CD4-positive, alpha-beta T cell (primary cell): ENCODE results near the gene OAS2. TPM values are rescaled to one million over a fixed set of nuclear protein-coding genes. Genes with fewer than 3 reads are reported as not detected.

Source experiments
- ATAC-seq: fragments of 200-7000 bp; cut with Tn5 transposase; one replicate; pipeline ENCODE4 v1.10.0; 2022; ENCODE audit warnings: mild to moderate bottlenecking; ENCODE audit not compliant: poor library complexity
- CTCF ChIA-PET: fragments of 350-600 bp; sonication (Branson Sonifier 250); formaldehyde crosslinking; loops from one replicate; lab custom pipeline; 2021; ENCODE audit warnings: antibody characterized with exemption, inconsistent platforms; lab: Charles Lee
- POLR2A ChIA-PET: fragments of 350-600 bp; sonication (Branson Sonifier 250); formaldehyde crosslinking; loops from one replicate; lab custom pipeline; 2021; ENCODE audit warnings: antibody characterized with exemption, inconsistent platforms; lab: Charles Lee
- DNase-seq, 14 experiments: peaks; one replicate each; pipeline ENCODE4 v3.0.0-alpha.2; 2013 to 2020; ENCODE audit warnings: mixed read lengths in 2 of 14
- H3K27ac ChIP-seq, 2 donors: one replicate each; pipeline versions ENCODE4 v1.5.1 to v1.7.0; 2013; ENCODE audit warnings: low read length in 2 of 2, low read depth in 1 of 2, mild to moderate bottlenecking in 1 of 2
- H3K27me3 ChIP-seq, 2 experiments: 1 replicate in 1 of 2; 2 replicates in 1 of 2; pipeline versions ENCODE4 v1.6.1 to v1.7.0; 2013; ENCODE audit warnings: low read length in 2 of 2, control low read depth in 1 of 2, mild to moderate bottlenecking in 1 of 2, moderate library complexity in 1 of 2; ENCODE audit not compliant: insufficient read depth in 2 of 2, control insufficient read depth in 1 of 2
- H3K36me3 ChIP-seq: one replicate; pipeline ENCODE4 v1.6.1; 2013; ENCODE audit warnings: low read length, control low read depth; ENCODE audit not compliant: insufficient read depth
- H3K4me1 ChIP-seq: one replicate; pipeline ENCODE4 v1.6.1; 2013; ENCODE audit warnings: low read length, control low read depth; ENCODE audit not compliant: insufficient read depth
- H3K4me3 ChIP-seq: one replicate; pipeline ENCODE4 v1.5.1; 2013; ENCODE audit warnings: mild to moderate bottlenecking, low read length, moderate library complexity
- H3K9me3 ChIP-seq, 2 experiments: 1 replicate in 1 of 2; 2 replicates in 1 of 2; pipeline versions ENCODE4 v1.6.1 to v1.7.0; 2013; ENCODE audit warnings: low read length in 2 of 2, mild to moderate bottlenecking in 2 of 2, control low read depth in 1 of 2, moderate library complexity in 1 of 2; ENCODE audit not compliant: control insufficient read depth in 1 of 2, insufficient read depth in 1 of 2
- H3K27ac Mint-ChIP-seq: one replicate; pipeline ENCODE4 v1.8.0; 2020; ENCODE audit warnings: mixed read lengths
- H3K27me3 Mint-ChIP-seq: one replicate; pipeline ENCODE4 v1.8.0; 2021; ENCODE audit warnings: mixed read lengths
- H3K36me3 Mint-ChIP-seq: one replicate; pipeline ENCODE4 v1.8.0; 2021; ENCODE audit warnings: low read depth, mixed read lengths
- H3K4me1 Mint-ChIP-seq: one replicate; pipeline ENCODE4 v1.8.0; 2021; ENCODE audit warnings: low read depth, mixed read lengths
- H3K4me3 Mint-ChIP-seq: one replicate; pipeline ENCODE4 v1.8.0; 2020; ENCODE audit warnings: mild to moderate bottlenecking, mixed read lengths
- H3K9me3 Mint-ChIP-seq: one replicate; pipeline ENCODE4 v1.8.0; 2020; ENCODE audit warnings: mixed read lengths
- CTCF ChIP-seq: fragments of 200-600 bp; IDR thresholded peaks from one replicate; pipeline ENCODE4 v1.8.0; 2022; ENCODE audit warnings: antibody characterized with exemption, mild to moderate bottlenecking
- intact Hi-C, 2 experiments: fragments of 100-400 bp; cut with DNase I in 1 of 2; cut with micrococcal nuclease in 1 of 2; formaldehyde crosslinking; loops; one replicate each; pipeline versions ENCODE4 v1.15.1 to v1.9.0; 2023 to 2025; cut with DNase I, micrococcal nuclease
- total RNA-seq, 174 experiments: library from RNA in 2 of 174; stranded (reverse) in 2 of 174; gene quantifications; one replicate each; pipeline ENCODE4 v1.2.3 and lab custom pipeline; 2021 to 2026

OAS2 gene
- total RNA-seq, 2 experiments from 2014 or later: 15.0 to 16.2 TPM

DNA sequence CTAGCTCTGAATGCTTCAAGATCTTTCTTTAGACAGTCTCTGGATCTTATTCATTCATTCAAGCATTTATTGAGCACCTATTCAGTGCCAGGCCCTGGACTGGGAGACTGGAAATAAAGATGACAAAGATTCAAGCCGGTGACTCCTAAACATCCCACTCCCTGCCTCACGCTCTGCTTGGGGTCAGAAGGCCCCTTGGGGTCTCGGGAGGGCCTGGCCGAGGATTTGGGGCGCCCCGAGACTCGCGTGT is 78.0 kb downstream of the OAS2 start:
- Mint-ChIP-seq H3K4me3 (peak overlapping the region; percentile 90), H3K9me3 (no peaks in the 10 kb centered on the region), H3K36me3 (peaks cover 4% of the 10 kb centered on the region), H3K27me3 (no peaks in the 10 kb centered on the region), H3K27ac (peak overlapping the region; percentile 79), H3K4me1 (peaks cover 37% of the 10 kb centered on the region)
- Histone ChIP-seq H3K4me3 (peak overlapping the region; percentile 67), H3K27ac (peak overlapping the region in 1 of 2 donors; percentile 9), H3K27me3 (no peaks in the 10 kb centered on the region), H3K9me3 (no peaks in the 10 kb centered on the region), H3K4me1 (peaks cover 66% of the 10 kb centered on the region), H3K36me3 (no peaks in the 10 kb centered on the region)
- no peak for TF ChIP-seq CTCF
- intact Hi-C loops: loop anchor here in 1 of 2 experiments (10.0 kb wide), 1 partner anchor 98 kb away; no protein-coding TSS in a partner anchor
- ATAC-seq (no peak), DNase-seq (no peak)
- ChIA-PET POLR2A (no interaction called here), CTCF (no interaction called here)

GRCh38 chr12:113056631-113057488 is 78.5 kb downstream of the OAS2 start, which contains the start of gene DTX1:
DTX1 (plus strand) TSS chr12:113056730; CDS start chr12:113058193, 1,463 bp downstream.
- ChIA-PET CTCF (interaction anchor here (1.3 kb wide), 1 partner anchor 79 kb away, joined by 3 read pairs; the partner anchor contains the start of gene RASAL1), POLR2A (interaction anchor here (0.9 kb wide), 1 partner anchor 165 kb away, joined by 3 read pairs; the partner anchor contains the start of gene TPCN1)
- Histone ChIP-seq H3K4me3 (peak within 1 kb of the TSS; percentile 67), H3K27ac (peak within 1 kb of the TSS in 1 of 2 donors; percentile 9), H3K9me3 (no peaks in the 10 kb centered on the region), H3K36me3 (no peaks in the 10 kb centered on the region), H3K4me1 (peaks cover 71% of the 10 kb centered on the region), H3K27me3 (no peaks in the 10 kb centered on the region)
- intact Hi-C loops: loop anchor here in 1 of 2 experiments (10.0 kb wide), 1 partner anchor 98 kb away; no protein-coding TSS in a partner anchor
- H3K27ac Mint-ChIP-seq: peak within 1 kb of the TSS; percentile 79
- peak; percentile 76 for ATAC-seq
- TF ChIP-seq CTCF: no peak
- no peaks in the 10 kb centered on the region for H3K27me3 Mint-ChIP-seq
- peak in 13 of 14 experiments; percentile 19 to 67 (median 43) for DNase-seq
- peaks cover 33% of the 10 kb centered on the region for H3K4me1 Mint-ChIP-seq
- H3K9me3 Mint-ChIP-seq: no peaks in the 10 kb centered on the region
- peak within 1 kb of the TSS; percentile 90 for H3K4me3 Mint-ChIP-seq
- peaks cover 4% of the 10 kb centered on the region for H3K36me3 Mint-ChIP-seq

- Histone ChIP-seq H3K27me3 (no peaks in the 10 kb centered on the region), H3K4me3 (peak overlapping the region; percentile 67), H3K27ac (no peak overlapping the region), H3K4me1 (peaks cover 70% of the 10 kb centered on the region), H3K36me3 (no peaks in the 10 kb centered on the region), H3K9me3 (no peaks in the 10 kb centered on the region)
- H3K9me3 Mint-ChIP-seq: no peaks in the 10 kb centered on the region
- no peak for ATAC-seq
- H3K27ac Mint-ChIP-seq: peak overlapping the region; percentile 72
- H3K4me1 Mint-ChIP-seq: peaks cover 30% of the 10 kb centered on the region
- intact Hi-C loops: loop anchor here in 1 of 2 experiments (10.0 kb wide), 1 partner anchor 97 kb away; no protein-coding TSS in a partner anchor
- H3K36me3 Mint-ChIP-seq: peaks cover 4% of the 10 kb centered on the region
- POLR2A ChIA-PET: interaction anchor here (0.9 kb wide), 1 partner anchor 164 kb away, joined by 3 read pairs; the partner anchor contains the start of gene TPCN1
- no peaks in the 10 kb centered on the region for H3K27me3 Mint-ChIP-seq
- H3K4me3 Mint-ChIP-seq: no peak overlapping the region
- TF ChIP-seq CTCF: no peak
- CTCF ChIA-PET: interaction anchor here (1.0 to 1.3 kb wide), 2 partner anchors 13 to 78 kb away, joined by 3 read pairs; partner anchors contain the start of gene RASAL1
- DNase-seq: peak in 1 of 14 experiments; percentile 24
Observed at GRCh38 chr12:113057565-113058485, 79.5 kb downstream of the OAS2 start.
